ENCODE results near the gene HIP1. TPM values are rescaled to one million over a fixed set of nuclear protein-coding genes. Genes with fewer than 3 reads are reported as not detected.

Gene HIP1
- total RNA-seq, 1 donor from 2014 or later = 7.9 TPM

GRCh38 chr7:75650062-75650461 is 88.7 kb downstream of the HIP1 start:
- CTCF ChIA-PET = no interaction called here
- Mint-ChIP-seq H3K4me3 (no peak overlapping the region), H3K4me1 (no peaks in the 10 kb centered on the region), H3K27ac (no peak overlapping the region), H3K36me3 (ENCODE audit: low read depth) (no peaks in the 10 kb centered on the region), H3K9me3 (no peaks in the 10 kb centered on the region), H3K27me3 (no peaks in the 10 kb centered on the region)
- TF ChIP-seq CTCF (IDR thresholded peaks at IDR 0.05) = no peak
- DNase-seq (no peak), ATAC-seq (ENCODE audit: low read depth) (no peak)
- intact Hi-C loops (cut with micrococcal nuclease) = no loop called here
- POLR2A ChIA-PET = no interaction called here

- Mint-ChIP-seq H3K4me1 (no peaks in the 10 kb centered on the region), H3K36me3 (ENCODE audit: low read depth) (no peaks in the 10 kb centered on the region), H3K4me3 (no peak overlapping the region), H3K27me3 (no peaks in the 10 kb centered on the region), H3K9me3 (no peaks in the 10 kb centered on the region), H3K27ac (no peak overlapping the region)
- no peak for DNase-seq
- ATAC-seq (ENCODE audit: low read depth) = no peak
- intact Hi-C loops (cut with micrococcal nuclease) = no loop called here
- ChIA-PET POLR2A (no interaction called here), CTCF (no interaction called here)
- no peak for TF ChIP-seq CTCF (IDR thresholded peaks at IDR 0.05)
Measured at GRCh38 chr7:75649462-75649861, 89.3 kb downstream of the HIP1 start.

- no peak overlapping the region for H3K27ac Mint-ChIP-seq
- H3K4me1 Mint-ChIP-seq = no peaks in the 10 kb centered on the region
- CTCF ChIA-PET = interaction anchor here (1.9 kb wide), 1 partner anchor 114 kb away, joined by 5 read pairs; no protein-coding TSS in a partner anchor
- no peaks in the 10 kb centered on the region for H3K27me3 Mint-ChIP-seq
- H3K4me3 Mint-ChIP-seq = no peak overlapping the region
- TF ChIP-seq CTCF (IDR thresholded peaks at IDR 0.05) = no peak
- intact Hi-C loops (cut with micrococcal nuclease) = no loop called here
- no peaks in the 10 kb centered on the region for H3K36me3 Mint-ChIP-seq (ENCODE audit: low read depth)
- DNase-seq (no peak), ATAC-seq (ENCODE audit: low read depth) (no peak)
- POLR2A ChIA-PET = no interaction called here
- no peaks in the 10 kb centered on the region for H3K9me3 Mint-ChIP-seq
Measured at GRCh38 chr7:75647709-75648438, 90.9 kb downstream of the HIP1 start.

DNA sequence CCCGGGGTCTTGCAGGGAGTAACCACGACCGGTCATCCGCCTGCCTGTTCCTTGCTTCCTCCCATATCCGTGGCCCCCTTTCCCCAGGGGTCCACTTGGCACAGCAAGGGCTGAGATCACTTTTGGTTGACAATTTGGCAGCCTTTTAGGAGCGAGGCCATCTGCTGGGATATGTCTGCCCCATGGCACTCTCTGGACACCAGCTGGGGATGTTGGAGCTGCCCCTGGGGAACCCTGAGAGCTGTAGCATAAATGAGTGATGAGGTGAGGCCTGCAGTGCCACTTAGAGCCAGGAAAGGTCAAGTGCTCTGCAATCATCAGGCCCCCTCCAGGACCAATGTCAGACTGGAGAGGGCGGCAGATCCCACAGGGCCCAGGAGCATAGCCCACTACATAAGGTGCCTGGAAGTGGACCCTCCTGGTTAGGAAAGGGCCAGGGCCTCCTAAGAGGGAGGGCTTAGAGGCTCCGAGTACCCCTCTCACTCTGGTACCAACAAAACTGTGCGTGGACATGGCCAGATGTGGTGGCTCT is 92.1 kb downstream of the HIP1 start:
- intact Hi-C loops (cut with micrococcal nuclease) = no loop called here
- ChIA-PET CTCF (interaction anchor here (1.9 kb wide), 1 partner anchor 116 kb away, joined by 5 read pairs; no protein-coding TSS in a partner anchor), POLR2A (no interaction called here)
- H3K36me3 Mint-ChIP-seq (ENCODE audit: low read depth) = no peaks in the 10 kb centered on the region
- no peaks in the 10 kb centered on the region for H3K27me3 Mint-ChIP-seq
- peaks cover 4% of the 10 kb centered on the region for H3K4me1 Mint-ChIP-seq
- H3K9me3 Mint-ChIP-seq = no peaks in the 10 kb centered on the region
- no peak overlapping the region for H3K4me3 Mint-ChIP-seq
- DNase-seq (no peak), ATAC-seq (ENCODE audit: low read depth) (no peak)
- no peak for TF ChIP-seq CTCF (IDR thresholded peaks at IDR 0.05)
- no peak overlapping the region for H3K27ac Mint-ChIP-seq

DNA sequence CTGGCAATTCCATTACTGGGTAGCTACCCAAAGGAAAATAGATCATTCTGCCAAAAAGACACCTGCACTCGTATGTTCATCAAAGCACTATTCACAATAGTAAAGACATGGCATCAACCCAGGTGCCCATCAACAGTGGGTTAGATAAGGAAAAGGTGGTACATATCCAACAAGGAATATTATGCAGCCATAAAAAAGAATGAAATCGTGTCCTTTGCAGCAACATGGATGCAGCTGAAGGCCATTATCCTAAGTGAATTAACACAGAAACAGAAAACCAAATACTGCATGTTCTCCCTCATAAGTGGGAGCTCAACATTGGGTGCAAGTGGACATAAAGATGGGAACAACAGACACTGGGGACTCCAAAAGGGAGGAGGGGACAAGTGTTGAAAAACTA is 93.2 kb downstream of the HIP1 start:
- no peaks in the 10 kb centered on the region for H3K36me3 Mint-ChIP-seq (ENCODE audit: low read depth)
- H3K27me3 Mint-ChIP-seq = no peaks in the 10 kb centered on the region
- H3K9me3 Mint-ChIP-seq = no peaks in the 10 kb centered on the region
- H3K27ac Mint-ChIP-seq = no peak overlapping the region
- DNase-seq = no peak
- ATAC-seq (ENCODE audit: low read depth) = no peak
- CTCF ChIA-PET = no interaction called here
- H3K4me3 Mint-ChIP-seq = no peak overlapping the region
- H3K4me1 Mint-ChIP-seq = peaks cover 4% of the 10 kb centered on the region
- POLR2A ChIA-PET = no interaction called here
- TF ChIP-seq CTCF (IDR thresholded peaks at IDR 0.05) = no peak
- intact Hi-C loops (cut with micrococcal nuclease) = no loop called here
